Measurements from ENCODE around the gene C9orf72.
"Not testable (repeated sequence)": the region's sequence is repeated elsewhere in the genome, so short reads cannot be mapped to it uniquely, and the experiment has no call there.

The C9orf72 gene

DNA sequence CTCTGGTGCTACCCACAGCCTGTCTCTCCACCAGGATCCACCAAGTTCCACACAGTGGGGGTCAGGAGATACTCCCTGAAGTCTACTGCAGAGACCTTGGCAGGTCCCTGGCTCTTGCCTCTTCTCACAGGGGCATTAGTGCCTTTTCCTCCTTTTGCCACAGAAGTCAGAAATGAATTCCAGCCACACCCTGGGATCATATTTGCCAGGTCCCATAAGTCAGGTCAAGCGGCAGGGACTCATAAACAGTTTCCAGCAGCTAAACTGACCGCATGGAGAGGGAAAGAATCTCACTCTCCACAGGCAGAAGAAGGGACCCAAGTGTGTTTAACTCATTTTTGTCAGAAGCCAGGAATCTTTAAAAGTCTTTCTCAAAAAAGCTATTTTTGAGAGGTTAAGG lies 62.5 kb downstream of the C9orf72 start:
- DNase-seq: no peak

GRCh38 chr9:27506981-27507380 lies 66.3 kb downstream of the C9orf72 start:
- DNase-seq: no peak

- DNase-seq: no peak
Measured at GRCh38 chr9:27505744-27506161, 67.5 kb downstream of the C9orf72 start.

- DNase-seq: no peak
Measured at GRCh38 chr9:27504259-27504658, 69.0 kb downstream of the C9orf72 start.

- DNase-seq: no peak
Measured at GRCh38 chr9:27503623-27504022, 69.7 kb downstream of the C9orf72 start.

GRCh38 chr9:27500902-27501301 lies 72.4 kb downstream of the C9orf72 start:
- not testable (repeated sequence) for DNase-seq

GRCh38 chr9:27499451-27499850 lies 73.8 kb downstream of the C9orf72 start:
- peak in 1 of 5 experiments; percentile 19 for DNase-seq

DNA sequence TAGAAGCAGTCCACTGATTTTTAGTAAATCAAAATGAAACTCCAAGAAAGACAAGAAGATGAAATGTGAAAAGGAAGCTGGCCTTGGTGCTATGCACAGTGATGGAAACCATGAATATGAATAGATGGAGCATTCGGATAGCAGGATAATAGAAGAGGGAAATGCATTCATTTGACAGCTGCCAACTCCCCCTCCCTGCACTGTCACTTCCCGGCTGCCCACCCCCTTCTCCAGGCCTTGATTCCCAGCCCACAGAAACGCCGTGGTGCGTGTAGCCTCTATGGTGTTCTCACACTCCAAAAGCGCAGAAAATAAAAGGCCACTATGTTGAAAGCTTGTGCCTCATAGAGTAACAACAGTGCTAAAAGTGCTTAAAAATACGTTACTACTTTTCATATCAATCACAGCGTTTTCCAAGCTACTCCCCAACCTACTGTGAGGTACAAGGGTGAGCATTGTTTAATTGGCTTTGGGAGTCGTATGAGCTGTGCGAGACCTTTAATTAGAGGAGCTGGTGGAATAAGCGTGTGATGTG lies 75.3 kb downstream of the C9orf72 start:
- no peak for DNase-seq

All from T-helper 2 cell (primary cell).